ENCODE results near the gene TPPP3.

The TPPP3 gene

DNA sequence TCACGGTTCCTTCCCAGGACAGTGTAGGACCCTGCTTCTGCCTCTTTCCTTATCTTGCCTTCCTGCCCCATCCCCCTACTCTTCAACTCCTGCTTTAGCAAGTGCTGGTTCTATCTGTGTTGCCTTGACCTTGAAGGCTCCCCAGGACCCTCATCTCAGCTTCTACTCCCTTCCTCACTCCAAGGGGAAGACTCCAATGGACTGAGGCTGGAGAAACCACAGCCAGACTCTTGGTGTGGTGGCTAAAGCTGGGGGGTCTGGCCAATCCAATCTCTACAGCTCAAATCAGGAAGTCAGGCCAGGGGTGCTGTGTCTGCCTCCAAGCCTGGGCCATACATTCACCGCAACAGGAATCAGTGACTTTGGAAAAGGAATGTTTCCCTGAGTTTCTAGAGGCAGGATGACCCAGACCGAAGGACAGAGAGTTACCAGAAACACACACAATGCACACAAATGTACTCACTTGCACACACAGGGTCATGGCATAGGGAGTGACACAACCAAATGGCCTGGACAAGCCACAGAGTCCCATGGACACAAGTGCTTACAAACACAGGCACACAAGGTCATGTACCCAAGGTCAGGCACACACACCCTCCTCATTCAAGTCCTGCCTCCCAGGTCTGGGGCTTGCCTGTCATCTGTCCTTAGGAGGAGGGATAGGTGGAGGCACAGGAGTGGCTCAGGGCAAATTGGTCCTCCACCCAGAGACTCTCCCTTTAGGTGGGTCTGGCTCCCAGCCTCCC, 35.9 kb upstream of the TPPP3 start:
- Histone ChIP-seq H3K36me3 (ENCODE audit: control insufficient read depth in 1 of 2, insufficient read depth in 2 of 2, low read depth in 1 of 2, low read length in 2 of 2) (peaks cover 8 to 11% of the 10 kb centered on the region in 2 experiments), H3K4me2 (ENCODE audit: low read length, poor library complexity, severe bottlenecking) (no peak overlapping the region), H2AK5ac (ENCODE audit: low read length, severe bottlenecking) (no peak overlapping the region), H2BK12ac (ENCODE audit: low read length in 2 of 2) (peak overlapping the region in 1 of 2 experiments; percentile 15), H4K8ac (ENCODE audit: low read length) (no peak overlapping the region), H2BK120ac (ENCODE audit: low read depth, low read length) (no peak overlapping the region), H3K79me1 (replicated peaks; ENCODE audit: low read length, poor library complexity, severe bottlenecking) (no peaks in the 10 kb centered on the region), H2AFZ (ENCODE audit: low read depth, low read length) (no peak overlapping the region), H2BK5ac (ENCODE audit: low read depth, low read length, poor library complexity, severe bottlenecking) (no peak overlapping the region), H3K27ac (ENCODE audit: low read length, poor library complexity, severe bottlenecking) (no peak overlapping the region), H3K9ac (ENCODE audit: low read length) (no peak overlapping the region), H3K9me3 (ENCODE audit: control insufficient read depth, low read length) (no peaks in the 10 kb centered on the region), H4K91ac (ENCODE audit: low read length) (no peak overlapping the region), H3K27me3 (ENCODE audit: control insufficient read depth in 1 of 2, insufficient read depth in 1 of 2, low read length in 2 of 2) (peaks cover 20 to 69% of the 10 kb centered on the region in 2 experiments), H3K4me1 (ENCODE audit: control insufficient read depth, insufficient read depth, low read depth, low read length) (peaks cover 18% of the 10 kb centered on the region), H3K4ac (ENCODE audit: low read depth in 1 of 2, low read length in 2 of 2) (no peak overlapping the region), H3K4me3 (ENCODE audit: insufficient read depth in 1 of 2, low read depth in 1 of 2, low read length in 2 of 2) (no peak overlapping the region), H3K23ac (ENCODE audit: low read length in 2 of 2) (peak overlapping the region in 1 of 2 experiments; percentile 17), H3K18ac (ENCODE audit: low read depth in 1 of 2, low read length in 2 of 2) (no peak overlapping the region), H3K14ac (ENCODE audit: low read length in 2 of 2) (no peak overlapping the region), H2BK15ac (ENCODE audit: low read depth, poor library complexity, severe bottlenecking) (peak overlapping the region; percentile 60)
- DNase-seq, result no peak
- WGBS, result 85% methylated on average over 3 of the region's 3 CpGs

GRCh38 chr16:67428146-67428731, 34.9 kb upstream of the TPPP3 start:
- H4K91ac ChIP-seq (ENCODE audit: low read length), result no peak overlapping the region
- WGBS, result 20% methylated on average over 11 of the region's 11 CpGs
- no peak overlapping the region for H2AFZ ChIP-seq (ENCODE audit: low read depth, low read length)
- no peak overlapping the region for H2BK120ac ChIP-seq (ENCODE audit: low read depth, low read length)
- no peak overlapping the region for H3K4me2 ChIP-seq (ENCODE audit: low read length, poor library complexity, severe bottlenecking)
- peaks cover 20 to 76% of the 10 kb centered on the region in 2 experiments for H3K27me3 ChIP-seq (ENCODE audit: control insufficient read depth in 1 of 2, insufficient read depth in 1 of 2, low read length in 2 of 2)
- H3K4me1 ChIP-seq (ENCODE audit: control insufficient read depth, insufficient read depth, low read depth, low read length), result peaks cover 18% of the 10 kb centered on the region
- no peak overlapping the region for H2BK5ac ChIP-seq (ENCODE audit: low read depth, low read length, poor library complexity, severe bottlenecking)
- H3K9ac ChIP-seq (ENCODE audit: low read length), result peak overlapping the region; percentile 81
- no peak overlapping the region for H2AK5ac ChIP-seq (ENCODE audit: low read length, severe bottlenecking)
- H3K79me1 ChIP-seq (replicated peaks; ENCODE audit: low read length, poor library complexity, severe bottlenecking), result no peaks in the 10 kb centered on the region
- H3K4me3 ChIP-seq (ENCODE audit: insufficient read depth in 1 of 2, low read depth in 1 of 2, low read length in 2 of 2), result no peak overlapping the region
- peaks cover 2 to 4% of the 10 kb centered on the region in 2 experiments for H3K36me3 ChIP-seq (ENCODE audit: control insufficient read depth in 1 of 2, insufficient read depth in 2 of 2, low read depth in 1 of 2, low read length in 2 of 2)
- H3K4ac ChIP-seq (ENCODE audit: low read depth in 1 of 2, low read length in 2 of 2), result no peak overlapping the region
- H3K18ac ChIP-seq (ENCODE audit: low read depth in 1 of 2, low read length in 2 of 2), result no peak overlapping the region
- no peak overlapping the region for H3K27ac ChIP-seq (ENCODE audit: low read length, poor library complexity, severe bottlenecking)
- no peak overlapping the region for H3K14ac ChIP-seq (ENCODE audit: low read length in 2 of 2)
- no peak overlapping the region for H4K8ac ChIP-seq (ENCODE audit: low read length)
- no peak overlapping the region for H2BK15ac ChIP-seq (ENCODE audit: low read depth, poor library complexity, severe bottlenecking)
- no peaks in the 10 kb centered on the region for H3K9me3 ChIP-seq (ENCODE audit: control insufficient read depth, low read length)
- peak overlapping the region in 1 of 2 experiments; percentile 54 for H3K23ac ChIP-seq (ENCODE audit: low read length in 2 of 2)
- DNase-seq, result peak; percentile 71
- no peak overlapping the region for H2BK12ac ChIP-seq (ENCODE audit: low read length in 2 of 2)

- H2BK12ac ChIP-seq (ENCODE audit: low read length in 2 of 2), result no peak overlapping the region
- DNase-seq, result no peak
- H3K4ac ChIP-seq (ENCODE audit: low read depth in 1 of 2, low read length in 2 of 2), result no peak overlapping the region
- no peak overlapping the region for H2AFZ ChIP-seq (ENCODE audit: low read depth, low read length)
- H2AK5ac ChIP-seq (ENCODE audit: low read length, severe bottlenecking), result no peak overlapping the region
- H3K14ac ChIP-seq (ENCODE audit: low read length in 2 of 2), result no peak overlapping the region
- H4K91ac ChIP-seq (ENCODE audit: low read length), result no peak overlapping the region
- H3K23ac ChIP-seq (ENCODE audit: low read length in 2 of 2), result no peak overlapping the region
- 80% methylated on average over 7 of the region's 7 CpGs for WGBS
- no peak overlapping the region for H2BK120ac ChIP-seq (ENCODE audit: low read depth, low read length)
- H3K79me1 ChIP-seq (replicated peaks; ENCODE audit: low read length, poor library complexity, severe bottlenecking), result no peaks in the 10 kb centered on the region
- no peak overlapping the region for H3K18ac ChIP-seq (ENCODE audit: low read depth in 1 of 2, low read length in 2 of 2)
- H3K36me3 ChIP-seq (ENCODE audit: control insufficient read depth in 1 of 2, insufficient read depth in 2 of 2, low read depth in 1 of 2, low read length in 2 of 2), result peaks cover 0 to 2% of the 10 kb centered on the region in 2 experiments
- peak overlapping the region; percentile 81 for H3K9ac ChIP-seq (ENCODE audit: low read length)
- peaks cover 20 to 86% of the 10 kb centered on the region in 2 experiments for H3K27me3 ChIP-seq (ENCODE audit: control insufficient read depth in 1 of 2, insufficient read depth in 1 of 2, low read length in 2 of 2)
- no peak overlapping the region for H3K27ac ChIP-seq (ENCODE audit: low read length, poor library complexity, severe bottlenecking)
- no peak overlapping the region for H2BK5ac ChIP-seq (ENCODE audit: low read depth, low read length, poor library complexity, severe bottlenecking)
- H3K9me3 ChIP-seq (ENCODE audit: control insufficient read depth, low read length), result no peaks in the 10 kb centered on the region
- H3K4me2 ChIP-seq (ENCODE audit: low read length, poor library complexity, severe bottlenecking), result no peak overlapping the region
- no peak overlapping the region for H4K8ac ChIP-seq (ENCODE audit: low read length)
- peaks cover 18% of the 10 kb centered on the region for H3K4me1 ChIP-seq (ENCODE audit: control insufficient read depth, insufficient read depth, low read depth, low read length)
- no peak overlapping the region for H2BK15ac ChIP-seq (ENCODE audit: low read depth, poor library complexity, severe bottlenecking)
- H3K4me3 ChIP-seq (ENCODE audit: insufficient read depth in 1 of 2, low read depth in 1 of 2, low read length in 2 of 2), result peak overlapping the region in 1 of 2 experiments; percentile 59
These were observed 33.7 kb upstream of the TPPP3 start for GRCh38 chr16:67426950-67427349.

- Histone ChIP-seq H3K23ac (ENCODE audit: low read length in 2 of 2) (no peak overlapping the region), H3K79me1 (replicated peaks; ENCODE audit: low read length, poor library complexity, severe bottlenecking) (no peaks in the 10 kb centered on the region), H2AK5ac (ENCODE audit: low read length, severe bottlenecking) (no peak overlapping the region), H3K18ac (ENCODE audit: low read depth in 1 of 2, low read length in 2 of 2) (no peak overlapping the region), H3K9ac (ENCODE audit: low read length) (peak overlapping the region; percentile 42), H2BK12ac (ENCODE audit: low read length in 2 of 2) (no peak overlapping the region), H4K8ac (ENCODE audit: low read length) (no peak overlapping the region), H2BK15ac (ENCODE audit: low read depth, poor library complexity, severe bottlenecking) (no peak overlapping the region), H3K4ac (ENCODE audit: low read depth in 1 of 2, low read length in 2 of 2) (no peak overlapping the region), H2BK5ac (ENCODE audit: low read depth, low read length, poor library complexity, severe bottlenecking) (no peak overlapping the region), H3K14ac (ENCODE audit: low read length in 2 of 2) (no peak overlapping the region), H3K27me3 (ENCODE audit: control insufficient read depth in 1 of 2, insufficient read depth in 1 of 2, low read length in 2 of 2) (peaks cover 17 to 84% of the 10 kb centered on the region in 2 experiments), H2AFZ (ENCODE audit: low read depth, low read length) (no peak overlapping the region), H3K36me3 (ENCODE audit: control insufficient read depth in 1 of 2, insufficient read depth in 2 of 2, low read depth in 1 of 2, low read length in 2 of 2) (peaks cover 0 to 2% of the 10 kb centered on the region in 2 experiments), H4K91ac (ENCODE audit: low read length) (no peak overlapping the region), H3K4me1 (ENCODE audit: control insufficient read depth, insufficient read depth, low read depth, low read length) (peaks cover 10% of the 10 kb centered on the region), H3K4me2 (ENCODE audit: low read length, poor library complexity, severe bottlenecking) (no peak overlapping the region), H3K27ac (ENCODE audit: low read length, poor library complexity, severe bottlenecking) (no peak overlapping the region), H3K4me3 (ENCODE audit: insufficient read depth in 1 of 2, low read depth in 1 of 2, low read length in 2 of 2) (no peak overlapping the region), H2BK120ac (ENCODE audit: low read depth, low read length) (no peak overlapping the region), H3K9me3 (ENCODE audit: control insufficient read depth, low read length) (no peaks in the 10 kb centered on the region)
- WGBS, result 85% methylated on average over 6 of the region's 7 CpGs
- DNase-seq, result no peak
These were observed 32.7 kb upstream of the TPPP3 start for GRCh38 chr16:67426022-67426421.
